Measurements from ENCODE around the gene SYT12.

The SYT12 gene

GRCh38 chr11:67050139-67050538 is 27.2 kb downstream of the SYT12 start:
- Histone ChIP-seq H3K9me3 (ENCODE audit: control insufficient read depth, insufficient read depth, low read length) (no peaks in the 10 kb centered on the region), H3K27ac (ENCODE audit: low read depth, low read length) (no peak overlapping the region), H3K79me2 (ENCODE audit: control insufficient read depth, low read length) (no peaks in the 10 kb centered on the region), H3K4me2 (ENCODE audit: low read length) (no peak overlapping the region), H3K4me3 (ENCODE audit: low read length) (no peak overlapping the region), H3K4me1 (ENCODE audit: control insufficient read depth, low read length) (no peaks in the 10 kb centered on the region), H3K27me3 (ENCODE audit: control insufficient read depth, low read length) (peaks cover 47% of the 10 kb centered on the region), H3F3A (ENCODE audit: control insufficient read depth, insufficient read depth) (no peaks in the 10 kb centered on the region), H3K36me3 (ENCODE audit: control insufficient read depth, low read length) (no peaks in the 10 kb centered on the region), H4K20me1 (ENCODE audit: control insufficient read depth, insufficient read depth, low read depth, low read length) (no peaks in the 10 kb centered on the region), H3K9me2 (replicated peaks; ENCODE audit: control insufficient read depth, low read length) (no peaks in the 10 kb centered on the region)
- no peak for TF ChIP-seq EZH2phosphoT487 (IDR thresholded peaks at IDR 0.05; ENCODE audit: borderline replicate concordance, low read length)
- TF ChIP-seq, protein P1, sequence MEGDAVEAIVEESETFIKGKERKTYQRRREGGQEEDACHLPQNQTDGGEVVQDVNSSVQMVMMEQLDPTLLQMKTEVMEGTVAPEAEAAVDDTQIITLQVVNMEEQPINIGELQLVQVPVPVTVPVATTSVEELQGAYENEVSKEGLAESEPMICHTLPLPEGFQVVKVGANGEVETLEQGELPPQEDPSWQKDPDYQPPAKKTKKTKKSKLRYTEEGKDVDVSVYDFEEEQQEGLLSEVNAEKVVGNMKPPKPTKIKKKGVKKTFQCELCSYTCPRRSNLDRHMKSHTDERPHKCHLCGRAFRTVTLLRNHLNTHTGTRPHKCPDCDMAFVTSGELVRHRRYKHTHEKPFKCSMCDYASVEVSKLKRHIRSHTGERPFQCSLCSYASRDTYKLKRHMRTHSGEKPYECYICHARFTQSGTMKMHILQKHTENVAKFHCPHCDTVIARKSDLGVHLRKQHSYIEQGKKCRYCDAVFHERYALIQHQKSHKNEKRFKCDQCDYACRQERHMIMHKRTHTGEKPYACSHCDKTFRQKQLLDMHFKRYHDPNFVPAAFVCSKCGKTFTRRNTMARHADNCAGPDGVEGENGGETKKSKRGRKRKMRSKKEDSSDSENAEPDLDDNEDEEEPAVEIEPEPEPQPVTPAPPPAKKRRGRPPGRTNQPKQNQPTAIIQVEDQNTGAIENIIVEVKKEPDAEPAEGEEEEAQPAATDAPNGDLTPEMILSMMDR (IDR thresholded peaks at IDR 0.05; ENCODE audit: low read depth, low read length, poor library complexity, severe bottlenecking), result no peak

GRCh38 chr11:67051180-67051893 is 28.4 kb downstream of the SYT12 start:
- H3K4me3 ChIP-seq (ENCODE audit: low read length), result no peak overlapping the region
- no peaks in the 10 kb centered on the region for H3K79me2 ChIP-seq (ENCODE audit: control insufficient read depth, low read length)
- H3K36me3 ChIP-seq (ENCODE audit: control insufficient read depth, low read length), result no peaks in the 10 kb centered on the region
- no peaks in the 10 kb centered on the region for H3K9me3 ChIP-seq (ENCODE audit: control insufficient read depth, insufficient read depth, low read length)
- peaks cover 5% of the 10 kb centered on the region for H3K4me1 ChIP-seq (ENCODE audit: control insufficient read depth, low read length)
- H3K27ac ChIP-seq (ENCODE audit: low read depth, low read length), result no peak overlapping the region
- no peaks in the 10 kb centered on the region for H3K9me2 ChIP-seq (replicated peaks; ENCODE audit: control insufficient read depth, low read length)
- H3K4me2 ChIP-seq (ENCODE audit: low read length), result no peak overlapping the region
- no peak for TF ChIP-seq EZH2phosphoT487 (IDR thresholded peaks at IDR 0.05; ENCODE audit: borderline replicate concordance, low read length)
- TF ChIP-seq, protein P1 (IDR thresholded peaks at IDR 0.05; ENCODE audit: low read depth, low read length, poor library complexity, severe bottlenecking), result no peak
- peaks cover 47% of the 10 kb centered on the region for H3K27me3 ChIP-seq (ENCODE audit: control insufficient read depth, low read length)
- H4K20me1 ChIP-seq (ENCODE audit: control insufficient read depth, insufficient read depth, low read depth, low read length), result no peaks in the 10 kb centered on the region
- H3F3A ChIP-seq (ENCODE audit: control insufficient read depth, insufficient read depth), result no peaks in the 10 kb centered on the region

DNA sequence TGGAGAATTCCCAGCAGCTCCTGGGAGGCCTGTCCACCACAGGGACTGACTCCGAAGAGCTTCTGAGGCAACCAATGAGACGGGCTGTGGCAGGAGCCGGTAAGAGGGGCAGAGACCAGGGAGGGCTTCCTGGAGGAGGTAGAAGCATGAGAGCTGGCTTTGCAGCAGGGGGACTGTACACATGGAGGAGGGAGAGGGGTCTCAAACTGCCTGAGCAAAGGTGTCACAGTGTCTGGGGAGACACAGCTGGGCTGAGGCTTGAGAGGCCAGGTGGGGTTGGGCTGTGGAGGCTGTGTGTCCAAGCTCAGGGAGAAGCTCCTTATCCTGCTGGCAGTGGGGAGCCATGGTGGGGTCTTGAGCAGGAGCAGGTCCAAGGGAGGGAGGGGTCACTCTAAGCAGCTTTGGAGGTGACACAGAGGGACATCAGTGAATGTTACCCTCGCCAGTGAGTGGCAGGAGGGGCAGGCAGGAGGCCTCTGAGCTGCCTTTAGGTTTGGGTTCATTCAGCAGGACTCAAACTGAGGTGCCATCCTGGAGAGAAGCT is 29.1 kb downstream of the SYT12 start:
- Histone ChIP-seq H3K9me3 (ENCODE audit: control insufficient read depth, insufficient read depth, low read length) (no peaks in the 10 kb centered on the region), H3K4me2 (ENCODE audit: low read length) (no peak overlapping the region), H3K9me2 (replicated peaks; ENCODE audit: control insufficient read depth, low read length) (no peaks in the 10 kb centered on the region), H3K27me3 (ENCODE audit: control insufficient read depth, low read length) (peaks cover 48% of the 10 kb centered on the region), H3K4me3 (ENCODE audit: low read length) (no peak overlapping the region), H3K4me1 (ENCODE audit: control insufficient read depth, low read length) (peaks cover 8% of the 10 kb centered on the region), H4K20me1 (ENCODE audit: control insufficient read depth, insufficient read depth, low read depth, low read length) (no peaks in the 10 kb centered on the region), H3K79me2 (ENCODE audit: control insufficient read depth, low read length) (no peaks in the 10 kb centered on the region), H3K36me3 (ENCODE audit: control insufficient read depth, low read length) (no peaks in the 10 kb centered on the region), H3F3A (ENCODE audit: control insufficient read depth, insufficient read depth) (no peaks in the 10 kb centered on the region), H3K27ac (ENCODE audit: low read depth, low read length) (no peak overlapping the region)
- TF ChIP-seq, protein P1 (IDR thresholded peaks at IDR 0.05; ENCODE audit: low read depth, low read length, poor library complexity, severe bottlenecking), result no peak
- TF ChIP-seq EZH2phosphoT487 (IDR thresholded peaks at IDR 0.05; ENCODE audit: borderline replicate concordance, low read length), result no peak
